Measurements from ENCODE around the gene ZDHHC14. TPM values are rescaled to one million over a fixed set of nuclear protein-coding genes. Genes with fewer than 3 reads are reported as not detected.

The ZDHHC14 gene
- total and polyA plus RNA-seq, 8 donors = 3.4 to 25.7 (median 7.4) TPM

GRCh38 chr6:157401734-157402338, 20.8 kb downstream of the ZDHHC14 start:
- H3K9me3 ChIP-seq = no peaks in the 10 kb centered on the region
- no peak for TF ChIP-seq EP300 (IDR thresholded peaks at IDR 0.05)
- TF ChIP-seq CTCF (IDR thresholded peaks at IDR 0.05) = no peak
- TF ChIP-seq POLR2AphosphoS5 (IDR thresholded peaks at IDR 0.05) = no peak
- TF ChIP-seq POLR2A (IDR thresholded peaks at IDR 0.05) = no peak
- H3K4me1 ChIP-seq = peaks cover 0 to 4% (median 0%) of the 10 kb centered on the region in 4 donors
- H3K27me3 ChIP-seq = no peaks in the 10 kb centered on the region
- no peak overlapping the region for H3K27ac ChIP-seq
- H3K36me3 ChIP-seq = peaks cover 0 to 6% (median 0%) of the 10 kb centered on the region in 4 donors
- intact Hi-C loops (cut with DNase I; ENCODE audit: low total_unique reads) = no loop called here
- no peak overlapping the region for H3K4me3 ChIP-seq
- WGBS, 5 donors = 92 to 99% (median 97%) methylated on average over 6 of the region's 6 CpGs
- DNase-seq = no peak

- Histone ChIP-seq H3K9me3 (no peaks in the 10 kb centered on the region), H3K27me3 (no peaks in the 10 kb centered on the region), H3K27ac (no peak overlapping the region), H3K36me3 (peaks cover 0 to 6% (median 0%) of the 10 kb centered on the region in 4 donors), H3K4me3 (no peak overlapping the region), H3K4me1 (peaks cover 0 to 15% (median 3%) of the 10 kb centered on the region in 4 donors)
- WGBS, 5 donors = 88 to 93% (median 91%) methylated on average over 3 of the region's 3 CpGs
- TF ChIP-seq POLR2A (IDR thresholded peaks at IDR 0.05) = no peak
- TF ChIP-seq POLR2AphosphoS5 (IDR thresholded peaks at IDR 0.05) = no peak
- no peak for TF ChIP-seq EP300 (IDR thresholded peaks at IDR 0.05)
- TF ChIP-seq CTCF (IDR thresholded peaks at IDR 0.05) = no peak
- no peak for DNase-seq
- intact Hi-C loops (cut with DNase I; ENCODE audit: low total_unique reads) = no loop called here
Observed at GRCh38 chr6:157402996-157403685, 22.2 kb downstream of the ZDHHC14 start.

GRCh38 chr6:157403686-157404051, 22.7 kb downstream of the ZDHHC14 start:
- Histone ChIP-seq H3K9me3 (no peaks in the 10 kb centered on the region), H3K36me3 (peaks cover 0 to 6% (median under 1%) of the 10 kb centered on the region in 4 donors), H3K4me3 (no peak overlapping the region), H3K4me1 (peaks cover 0 to 15% (median 3%) of the 10 kb centered on the region in 4 donors), H3K27ac (no peak overlapping the region), H3K27me3 (no peaks in the 10 kb centered on the region)
- 90 to 95% (median 92%) methylated on average over 6 of the region's 6 CpGs for WGBS, 5 donors
- intact Hi-C loops (cut with DNase I; ENCODE audit: low total_unique reads) = no loop called here
- no peak for DNase-seq
- no peak for TF ChIP-seq EP300 (IDR thresholded peaks at IDR 0.05)
- TF ChIP-seq CTCF (IDR thresholded peaks at IDR 0.05) = no peak
- TF ChIP-seq POLR2A (IDR thresholded peaks at IDR 0.05) = no peak
- no peak for TF ChIP-seq POLR2AphosphoS5 (IDR thresholded peaks at IDR 0.05)

GRCh38 chr6:157405986-157406385, 25.0 kb downstream of the ZDHHC14 start:
- H3K9me3 ChIP-seq = no peaks in the 10 kb centered on the region
- no peak overlapping the region for H3K27ac ChIP-seq
- no peak overlapping the region for H3K4me3 ChIP-seq
- H3K36me3 ChIP-seq = peaks cover 0 to 7% (median 0%) of the 10 kb centered on the region in 4 donors
- peaks cover 0 to 11% (median 3%) of the 10 kb centered on the region in 4 donors for H3K4me1 ChIP-seq
- intact Hi-C loops (cut with DNase I; ENCODE audit: low total_unique reads) = no loop called here
- no peaks in the 10 kb centered on the region for H3K27me3 ChIP-seq
- 81 to 87% (median 85%) methylated on average over 6 of the region's 6 CpGs for WGBS, 5 donors
- DNase-seq = peak in 1 of 2 donors; percentile 52
- TF ChIP-seq POLR2AphosphoS5 (IDR thresholded peaks at IDR 0.05) (no peak), EP300 (IDR thresholded peaks at IDR 0.05) (no peak), POLR2A (IDR thresholded peaks at IDR 0.05) (no peak), CTCF (IDR thresholded peaks at IDR 0.05) (no peak)
